Measurements from ENCODE around the gene MAPK10. TPM values are rescaled to one million over a fixed set of nuclear protein-coding genes. Genes with fewer than 3 reads are reported as not detected.
"Not testable (repeated sequence)": the region's sequence is repeated elsewhere in the genome, so short reads cannot be mapped to it uniquely, and the experiment has no call there.

Gene MAPK10
- total RNA-seq, 1 experiment from 2014 or later: 5.2 TPM

DNA sequence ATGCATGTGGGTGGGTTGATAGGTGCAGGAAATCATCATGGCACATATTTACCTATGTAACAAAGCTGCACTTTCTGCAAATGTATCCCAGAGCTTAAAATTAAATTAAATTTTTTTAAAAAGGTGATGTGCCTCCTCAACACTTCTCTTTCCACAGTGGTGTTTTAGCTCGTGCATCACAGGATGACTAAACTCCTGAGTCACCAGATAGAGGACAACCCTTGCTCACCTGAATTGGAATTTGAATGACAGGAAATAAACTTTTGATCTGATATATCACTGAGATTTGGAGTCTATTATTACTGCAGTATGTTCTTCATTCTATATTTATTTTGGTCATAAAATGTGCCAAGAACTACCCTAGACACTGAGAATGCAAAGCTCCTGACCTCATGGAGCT, 185.3 kb downstream of the MAPK10 start:
- no peak overlapping the region for H3K4me3 Mint-ChIP-seq
- no peaks in the 10 kb centered on the region; the same call in 1 of the 2 replicates for H3K27me3 Mint-ChIP-seq (ENCODE audit: low read depth)
- ChIA-PET POLR2A (no interaction called here), CTCF (no interaction called here)
- H3K27ac Mint-ChIP-seq: no peak overlapping the region
- DNase-seq (ENCODE audit: low spot score): no peak
- H3K4me1 Mint-ChIP-seq: no peaks in the 10 kb centered on the region
- no peaks in the 10 kb centered on the region for H3K36me3 Mint-ChIP-seq
- ATAC-seq: no peak
- TF ChIP-seq NR3C1 (CRISPR knock-in tag; conservative IDR thresholded peaks at IDR 0.05; ENCODE audit: low read depth): no peak
- TF ChIP-seq ZNF317 (CRISPR knock-in tag; IDR thresholded peaks at IDR 0.05; ENCODE audit: borderline replicate concordance, low read depth): no peak
- TF ChIP-seq ZNF121 (CRISPR knock-in tag; IDR thresholded peaks at IDR 0.05): no peak
- no peak for TF ChIP-seq SMAD4 (CRISPR knock-in tag; IDR thresholded peaks at IDR 0.05)
- TF ChIP-seq, protein P1, sequence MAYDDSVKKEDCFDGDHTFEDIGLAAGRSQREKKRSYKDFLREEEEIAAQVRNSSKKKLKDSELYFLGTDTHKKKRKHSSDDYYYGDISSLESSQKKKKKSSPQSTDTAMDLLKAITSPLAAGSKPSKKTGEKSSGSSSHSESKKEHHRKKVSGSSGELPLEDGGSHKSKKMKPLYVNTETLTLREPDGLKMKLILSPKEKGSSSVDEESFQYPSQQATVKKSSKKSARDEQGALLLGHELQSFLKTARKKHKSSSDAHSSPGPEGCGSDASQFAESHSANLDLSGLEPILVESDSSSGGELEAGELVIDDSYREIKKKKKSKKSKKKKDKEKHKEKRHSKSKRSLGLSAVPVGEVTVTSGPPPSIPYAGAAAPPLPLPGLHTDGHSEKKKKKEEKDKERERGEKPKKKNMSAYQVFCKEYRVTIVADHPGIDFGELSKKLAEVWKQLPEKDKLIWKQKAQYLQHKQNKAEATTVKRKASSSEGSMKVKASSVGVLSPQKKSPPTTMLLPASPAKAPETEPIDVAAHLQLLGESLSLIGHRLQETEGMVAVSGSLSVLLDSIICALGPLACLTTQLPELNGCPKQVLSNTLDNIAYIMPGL (CRISPR knock-in tag; IDR thresholded peaks at IDR 0.05): no peak
- TF ChIP-seq JUN (CRISPR knock-in tag; IDR thresholded peaks at IDR 0.05): no peak
- H3K9me3 Mint-ChIP-seq: peaks cover 12% of the 10 kb centered on the region

DNA sequence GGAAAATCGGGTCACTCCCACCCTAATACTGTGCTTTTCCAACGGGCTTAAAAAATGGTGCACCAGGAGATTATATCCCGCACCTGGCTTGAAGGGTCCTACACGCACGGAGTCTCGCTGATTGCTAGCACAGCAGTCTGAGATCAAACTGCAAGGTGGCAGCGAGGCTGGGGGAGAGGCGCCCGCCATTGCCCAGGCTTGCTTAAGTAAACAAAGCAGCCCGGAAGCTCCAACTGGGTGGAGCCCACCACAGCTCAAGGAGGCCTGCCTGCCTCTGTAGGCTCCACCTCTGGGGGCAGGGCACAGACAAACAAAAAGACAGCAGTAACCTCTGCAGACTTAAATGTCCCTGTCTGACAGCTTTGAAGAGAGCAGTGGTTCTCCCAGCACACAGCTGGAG, 191.5 kb downstream of the MAPK10 start:
- Mint-ChIP-seq H3K36me3 (peaks cover 22% of the 10 kb centered on the region), H3K9me3 (peaks cover 30% of the 10 kb centered on the region)
- POLR2A ChIA-PET; CTCF ChIA-PET; H3K27me3 Mint-ChIP-seq (ENCODE audit: low read depth); DNase-seq (ENCODE audit: low spot score); ATAC-seq; H3K4me1 Mint-ChIP-seq; H3K4me3 Mint-ChIP-seq; H3K27ac Mint-ChIP-seq: not testable (repeated sequence)

DNA sequence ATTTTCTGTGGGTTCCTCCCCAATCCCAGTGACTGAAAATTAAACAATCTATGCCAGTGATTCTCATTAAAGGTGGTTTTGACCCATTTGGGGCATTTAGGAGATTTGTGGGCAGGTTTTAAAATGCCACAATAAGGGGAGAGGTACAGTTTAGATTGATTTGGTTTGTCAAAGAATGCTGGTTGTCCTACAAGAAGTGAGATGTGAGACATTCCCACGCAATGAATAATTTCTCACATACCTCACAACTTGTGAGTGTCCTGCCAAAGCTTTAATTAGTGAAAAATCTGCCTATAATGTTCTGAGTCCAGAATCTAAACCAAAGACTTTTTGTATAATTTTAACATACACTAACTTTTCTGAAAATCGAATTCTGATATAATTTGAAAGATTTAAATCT, 199.4 kb downstream of the MAPK10 start:
- CTCF ChIA-PET: no interaction called here
- Mint-ChIP-seq H3K27ac (no peak overlapping the region), H3K27me3 (ENCODE audit: low read depth) (no peaks in the 10 kb centered on the region), H3K4me1 (peaks cover 7% of the 10 kb centered on the region), H3K9me3 (no peaks in the 10 kb centered on the region), H3K4me3 (no peak overlapping the region), H3K36me3 (no peaks in the 10 kb centered on the region)
- POLR2A ChIA-PET: no interaction called here
- ATAC-seq (no peak), DNase-seq (ENCODE audit: low spot score) (no peak)
- TF ChIP-seq NR1H2 (CRISPR knock-in tag; IDR thresholded peaks at IDR 0.05): no peak
- TF ChIP-seq, protein P2, sequence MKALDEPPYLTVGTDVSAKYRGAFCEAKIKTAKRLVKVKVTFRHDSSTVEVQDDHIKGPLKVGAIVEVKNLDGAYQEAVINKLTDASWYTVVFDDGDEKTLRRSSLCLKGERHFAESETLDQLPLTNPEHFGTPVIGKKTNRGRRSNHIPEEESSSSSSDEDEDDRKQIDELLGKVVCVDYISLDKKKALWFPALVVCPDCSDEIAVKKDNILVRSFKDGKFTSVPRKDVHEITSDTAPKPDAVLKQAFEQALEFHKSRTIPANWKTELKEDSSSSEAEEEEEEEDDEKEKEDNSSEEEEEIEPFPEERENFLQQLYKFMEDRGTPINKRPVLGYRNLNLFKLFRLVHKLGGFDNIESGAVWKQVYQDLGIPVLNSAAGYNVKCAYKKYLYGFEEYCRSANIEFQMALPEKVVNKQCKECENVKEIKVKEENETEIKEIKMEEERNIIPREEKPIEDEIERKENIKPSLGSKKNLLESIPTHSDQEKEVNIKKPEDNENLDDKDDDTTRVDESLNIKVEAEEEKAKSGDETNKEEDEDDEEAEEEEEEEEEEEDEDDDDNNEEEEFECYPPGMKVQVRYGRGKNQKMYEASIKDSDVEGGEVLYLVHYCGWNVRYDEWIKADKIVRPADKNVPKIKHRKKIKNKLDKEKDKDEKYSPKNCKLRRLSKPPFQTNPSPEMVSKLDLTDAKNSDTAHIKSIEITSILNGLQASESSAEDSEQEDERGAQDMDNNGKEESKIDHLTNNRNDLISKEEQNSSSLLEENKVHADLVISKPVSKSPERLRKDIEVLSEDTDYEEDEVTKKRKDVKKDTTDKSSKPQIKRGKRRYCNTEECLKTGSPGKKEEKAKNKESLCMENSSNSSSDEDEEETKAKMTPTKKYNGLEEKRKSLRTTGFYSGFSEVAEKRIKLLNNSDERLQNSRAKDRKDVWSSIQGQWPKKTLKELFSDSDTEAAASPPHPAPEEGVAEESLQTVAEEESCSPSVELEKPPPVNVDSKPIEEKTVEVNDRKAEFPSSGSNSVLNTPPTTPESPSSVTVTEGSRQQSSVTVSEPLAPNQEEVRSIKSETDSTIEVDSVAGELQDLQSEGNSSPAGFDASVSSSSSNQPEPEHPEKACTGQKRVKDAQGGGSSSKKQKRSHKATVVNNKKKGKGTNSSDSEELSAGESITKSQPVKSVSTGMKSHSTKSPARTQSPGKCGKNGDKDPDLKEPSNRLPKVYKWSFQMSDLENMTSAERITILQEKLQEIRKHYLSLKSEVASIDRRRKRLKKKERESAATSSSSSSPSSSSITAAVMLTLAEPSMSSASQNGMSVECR (CRISPR knock-in tag; IDR thresholded peaks at IDR 0.05; ENCODE audit: borderline replicate concordance): no peak
- TF ChIP-seq ZNF317 (CRISPR knock-in tag; IDR thresholded peaks at IDR 0.05; ENCODE audit: borderline replicate concordance, low read depth): no peak
- TF ChIP-seq, protein P3, sequence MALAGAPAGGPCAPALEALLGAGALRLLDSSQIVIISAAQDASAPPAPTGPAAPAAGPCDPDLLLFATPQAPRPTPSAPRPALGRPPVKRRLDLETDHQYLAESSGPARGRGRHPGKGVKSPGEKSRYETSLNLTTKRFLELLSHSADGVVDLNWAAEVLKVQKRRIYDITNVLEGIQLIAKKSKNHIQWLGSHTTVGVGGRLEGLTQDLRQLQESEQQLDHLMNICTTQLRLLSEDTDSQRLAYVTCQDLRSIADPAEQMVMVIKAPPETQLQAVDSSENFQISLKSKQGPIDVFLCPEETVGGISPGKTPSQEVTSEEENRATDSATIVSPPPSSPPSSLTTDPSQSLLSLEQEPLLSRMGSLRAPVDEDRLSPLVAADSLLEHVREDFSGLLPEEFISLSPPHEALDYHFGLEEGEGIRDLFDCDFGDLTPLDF (CRISPR knock-in tag; IDR thresholded peaks at IDR 0.05): no peak
- TF ChIP-seq NFYB (CRISPR knock-in tag; conservative IDR thresholded peaks at IDR 0.05; ENCODE audit: low read depth): no peak
- no peak for TF ChIP-seq KAT7 (CRISPR knock-in tag; IDR thresholded peaks at IDR 0.05; ENCODE audit: borderline replicate concordance)
- no peak for TF ChIP-seq MXD4 (CRISPR knock-in tag; IDR thresholded peaks at IDR 0.05; ENCODE audit: borderline replicate concordance)
- TF ChIP-seq HMGA2 (CRISPR knock-in tag; IDR thresholded peaks at IDR 0.05): no peak
- TF ChIP-seq, protein P4, sequence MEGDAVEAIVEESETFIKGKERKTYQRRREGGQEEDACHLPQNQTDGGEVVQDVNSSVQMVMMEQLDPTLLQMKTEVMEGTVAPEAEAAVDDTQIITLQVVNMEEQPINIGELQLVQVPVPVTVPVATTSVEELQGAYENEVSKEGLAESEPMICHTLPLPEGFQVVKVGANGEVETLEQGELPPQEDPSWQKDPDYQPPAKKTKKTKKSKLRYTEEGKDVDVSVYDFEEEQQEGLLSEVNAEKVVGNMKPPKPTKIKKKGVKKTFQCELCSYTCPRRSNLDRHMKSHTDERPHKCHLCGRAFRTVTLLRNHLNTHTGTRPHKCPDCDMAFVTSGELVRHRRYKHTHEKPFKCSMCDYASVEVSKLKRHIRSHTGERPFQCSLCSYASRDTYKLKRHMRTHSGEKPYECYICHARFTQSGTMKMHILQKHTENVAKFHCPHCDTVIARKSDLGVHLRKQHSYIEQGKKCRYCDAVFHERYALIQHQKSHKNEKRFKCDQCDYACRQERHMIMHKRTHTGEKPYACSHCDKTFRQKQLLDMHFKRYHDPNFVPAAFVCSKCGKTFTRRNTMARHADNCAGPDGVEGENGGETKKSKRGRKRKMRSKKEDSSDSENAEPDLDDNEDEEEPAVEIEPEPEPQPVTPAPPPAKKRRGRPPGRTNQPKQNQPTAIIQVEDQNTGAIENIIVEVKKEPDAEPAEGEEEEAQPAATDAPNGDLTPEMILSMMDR (IDR thresholded peaks at IDR 0.05): no peak
- no peak for TF ChIP-seq ZNF423 (CRISPR knock-in tag; IDR thresholded peaks at IDR 0.05)
- TF ChIP-seq JUN (CRISPR knock-in tag; IDR thresholded peaks at IDR 0.05): no peak
- no peak for TF ChIP-seq TCF7 (CRISPR knock-in tag; IDR thresholded peaks at IDR 0.05; ENCODE audit: low read depth)
- no peak for TF ChIP-seq ATF1 (CRISPR knock-in tag; IDR thresholded peaks at IDR 0.05)
- TF ChIP-seq, protein P5, sequence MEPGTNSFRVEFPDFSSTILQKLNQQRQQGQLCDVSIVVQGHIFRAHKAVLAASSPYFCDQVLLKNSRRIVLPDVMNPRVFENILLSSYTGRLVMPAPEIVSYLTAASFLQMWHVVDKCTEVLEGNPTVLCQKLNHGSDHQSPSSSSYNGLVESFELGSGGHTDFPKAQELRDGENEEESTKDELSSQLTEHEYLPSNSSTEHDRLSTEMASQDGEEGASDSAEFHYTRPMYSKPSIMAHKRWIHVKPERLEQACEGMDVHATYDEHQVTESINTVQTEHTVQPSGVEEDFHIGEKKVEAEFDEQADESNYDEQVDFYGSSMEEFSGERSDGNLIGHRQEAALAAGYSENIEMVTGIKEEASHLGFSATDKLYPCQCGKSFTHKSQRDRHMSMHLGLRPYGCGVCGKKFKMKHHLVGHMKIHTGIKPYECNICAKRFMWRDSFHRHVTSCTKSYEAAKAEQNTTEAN (CRISPR knock-in tag; IDR thresholded peaks at IDR 0.05): no peak

Measured in WTC11 (cell line).